ENCODE measurements around the gene AUTS2. TPM values are rescaled to one million over a fixed set of nuclear protein-coding genes. Genes with fewer than 3 reads are reported as not detected.

AUTS2 gene
- total RNA-seq, 1 experiment from 2014 or later, result 256 TPM

- no peak for TF ChIP-seq CTCF (conservative IDR thresholded peaks at IDR 0.05)
- no peak overlapping the region for H2BK20ac ChIP-seq (ENCODE audit: low read depth, low read length, poor library complexity, severe bottlenecking)
- H3K27me3 ChIP-seq (ENCODE audit: insufficient read depth, low read length), result no peaks in the 10 kb centered on the region
- H4K5ac ChIP-seq (ENCODE audit: insufficient read length, low read depth, low read length), result no peak overlapping the region
- H3K9ac ChIP-seq (ENCODE audit: extremely low read depth, insufficient read length, low read length), result no peak overlapping the region
- no peaks in the 10 kb centered on the region for H3K79me1 ChIP-seq (ENCODE audit: insufficient read depth, low read depth, low read length, poor library complexity, severe bottlenecking)
- no peaks in the 10 kb centered on the region for H3K9me3 Mint-ChIP-seq
- no peak overlapping the region for H3K4me2 ChIP-seq (ENCODE audit: insufficient read depth, insufficient read length, low read length)
- H2BK12ac ChIP-seq (ENCODE audit: insufficient read length, low read depth, low read length), result no peak overlapping the region
- WGBS (ENCODE audit: extremely low coverage, insufficient read length, low lambda C conversion rate), result no CpG with 5 or more reads among the region's 2 CpGs
- no peak overlapping the region for H3K27ac Mint-ChIP-seq
- no peak overlapping the region for H4K8ac ChIP-seq (replicated peaks; ENCODE audit: insufficient read length, low read depth, low read length)
- peaks cover 17 to 19% of the 10 kb centered on the region in 2 experiments for H3K4me1 Mint-ChIP-seq
- no peaks in the 10 kb centered on the region; the same call in 1 of the 2 replicates for H3K27me3 Mint-ChIP-seq (ENCODE audit: low read depth)
- no peaks in the 10 kb centered on the region for H3K79me2 ChIP-seq (ENCODE audit: insufficient read depth, low read length)
- H2BK120ac ChIP-seq (ENCODE audit: low read depth, low read length, poor library complexity, severe bottlenecking), result no peak overlapping the region
- H2BK5ac ChIP-seq (ENCODE audit: insufficient read length, low read length), result no peak overlapping the region
- H3T11ph ChIP-seq (ENCODE audit: low read length), result no peak overlapping the region
- no peaks in the 10 kb centered on the region for H3K36me3 Mint-ChIP-seq (ENCODE audit: insufficient read depth in 1 of 3, low read depth in 3 of 3)
- H3K14ac ChIP-seq (ENCODE audit: insufficient read depth, low read length), result no peak overlapping the region
- no peak overlapping the region for H3K4me3 Mint-ChIP-seq
- no peak for DNase-seq
- H3K23me2 ChIP-seq (ENCODE audit: insufficient read length, low read depth, low read length, poor library complexity, severe bottlenecking), result no peaks in the 10 kb centered on the region
- no peak overlapping the region for H3K23ac ChIP-seq (ENCODE audit: insufficient read length, low read depth, low read length)
- H3K27ac ChIP-seq (ENCODE audit: insufficient read length, low read depth, low read length), result no peak overlapping the region
- H3K4me1 ChIP-seq (ENCODE audit: insufficient read depth, low read length), result no peaks in the 10 kb centered on the region
- H2BK15ac ChIP-seq (ENCODE audit: low read depth, low read length), result no peak overlapping the region
- H4K91ac ChIP-seq (ENCODE audit: insufficient read length, low read depth, low read length), result no peak overlapping the region
- H2AFZ ChIP-seq (ENCODE audit: low read length), result no peak overlapping the region
- H3K18ac ChIP-seq (ENCODE audit: insufficient read length, low read depth, low read length), result no peak overlapping the region
- H2AK5ac ChIP-seq (ENCODE audit: insufficient read length, low read length), result no peak overlapping the region
- no peak overlapping the region for H3K4ac ChIP-seq (ENCODE audit: low read depth, low read length)
- H4K20me1 ChIP-seq (ENCODE audit: control insufficient read depth, insufficient read depth, insufficient read length), result no peaks in the 10 kb centered on the region
- H3K9me3 ChIP-seq (ENCODE audit: control insufficient read depth, low read depth, low read length), result no peaks in the 10 kb centered on the region
- no peak overlapping the region for H3K56ac ChIP-seq (ENCODE audit: insufficient read length, low read depth, low read length)
Measured at GRCh38 chr7:69796416-69796815, 198.1 kb downstream of the AUTS2 start.

Data from H9 (cell line).